Posterior cingulate gyrus (tissue), 11 donors: ENCODE results near the gene KRTAP10-6.
"Not testable (repeated sequence)": the region's sequence is repeated elsewhere in the genome, so short reads cannot be mapped to it uniquely, and the experiment has no call there.

Source experiments
- DNase-seq, 10 donors: peaks; one replicate each; pipeline versions ENCODE4 v3.0.0 to v3.0.0-alpha.2; 2020 to 2021; ENCODE audit warnings: mixed read lengths in 3 of 10
- intact Hi-C: fragments of 100-400 bp; cut with DNase I; formaldehyde crosslinking; loops from one replicate; pipeline ENCODE4 v1.15.1; 2023

Gene KRTAP10-6

GRCh38 chr21:44566403-44566802, 25.9 kb downstream of the KRTAP10-6 start:
- DNase-seq = no peak
- intact Hi-C loops = no loop called here

GRCh38 chr21:44564886-44565598, 27.3 kb downstream of the KRTAP10-6 start:
- intact Hi-C loops = no loop called here
- no peak for DNase-seq

- DNase-seq = no peak
- intact Hi-C loops = no loop called here
Measured at GRCh38 chr21:44564099-44564498, 28.2 kb downstream of the KRTAP10-6 start.

- intact Hi-C loops = no loop called here
- DNase-seq = no peak
Measured at GRCh38 chr21:44558695-44559094, 33.6 kb downstream of the KRTAP10-6 start, which contains the start of gene KRTAP10-3. TSS of gene KRTAP10-3 (minus strand) at chr21:44558795. CDS start at chr21:44558715, 80 bp downstream.

- DNase-seq = peak in 1 of 10 donors; percentile 73
- intact Hi-C loops = not testable (repeated sequence)
Measured at GRCh38 chr21:44558329-44558675, 34.0 kb downstream of the KRTAP10-6 start.

GRCh38 chr21:44557491-44558328, 34.6 kb downstream of the KRTAP10-6 start:
- DNase-seq = peak in 1 of 10 donors; percentile 50
- intact Hi-C loops = no loop called here

- peak in 1 of 10 donors; percentile 31 for DNase-seq
- intact Hi-C loops = no loop called here
Measured at GRCh38 chr21:44556879-44557278, 35.4 kb downstream of the KRTAP10-6 start.

GRCh38 chr21:44555200-44555875, 37.0 kb downstream of the KRTAP10-6 start:
- intact Hi-C loops = no loop called here
- DNase-seq = peak in 1 of 10 donors; percentile 74

GRCh38 chr21:44552681-44553080, 39.6 kb downstream of the KRTAP10-6 start:
- DNase-seq = peak in 1 of 10 donors; percentile 71
- intact Hi-C loops = no loop called here

- intact Hi-C loops = no loop called here
- DNase-seq = peak in 1 of 10 donors; percentile 58
Measured at GRCh38 chr21:44552136-44552535, 40.2 kb downstream of the KRTAP10-6 start.

GRCh38 chr21:44551340-44551961, 40.9 kb downstream of the KRTAP10-6 start, which contains the start of gene KRTAP10-2:
TSS of gene KRTAP10-2 (minus strand) at chr21:44551505. CDS start at chr21:44551458, 47 bp downstream.
- intact Hi-C loops = no loop called here
- peak in 3 of 10 donors; percentile 55 to 81 (median 79) for DNase-seq

GRCh38 chr21:44550807-44551206, 41.5 kb downstream of the KRTAP10-6 start:
- peak in 4 of 10 donors; percentile 8 to 86 (median 77) for DNase-seq
- intact Hi-C loops = no loop called here

GRCh38 chr21:44550285-44550684, 42.0 kb downstream of the KRTAP10-6 start:
- DNase-seq = peak in 4 of 10 donors; percentile 9 to 75 (median 62)
- intact Hi-C loops = not testable (repeated sequence)

GRCh38 chr21:44549525-44550211, 42.6 kb downstream of the KRTAP10-6 start:
- intact Hi-C loops = no loop called here
- peak in 1 of 10 donors; percentile 80 for DNase-seq

- intact Hi-C loops = no loop called here
- no peak for DNase-seq
Measured at GRCh38 chr21:44548922-44549321, 43.4 kb downstream of the KRTAP10-6 start.

GRCh38 chr21:44548381-44548780, 43.9 kb downstream of the KRTAP10-6 start:
- DNase-seq = no peak
- intact Hi-C loops = no loop called here

GRCh38 chr21:44547656-44548331, 44.5 kb downstream of the KRTAP10-6 start:
- DNase-seq = no peak
- intact Hi-C loops = no loop called here

GRCh38 chr21:44544566-44544965, 47.7 kb downstream of the KRTAP10-6 start:
- no peak for DNase-seq

GRCh38 chr21:44542716-44543115, 49.6 kb downstream of the KRTAP10-6 start:
- no peak for DNase-seq
- intact Hi-C loops = no loop called here

More at GRCh38 chr21:44544566-44544965, 47.7 kb downstream of the KRTAP10-6 start:
- intact Hi-C loops = no loop called here
